CD4-positive, CD25-positive, alpha-beta regulatory T cell (primary cell): ENCODE data around the gene SPHK2. TPM values are rescaled to one million over a fixed set of nuclear protein-coding genes. Genes with fewer than 3 reads are reported as not detected.

ENCODE experiments used
- ATAC-seq, 2 donors: fragments of 150-1000 bp; cut with Tn5 transposase; one replicate each; pipeline ENCODE4 v1.10.0; 2021; ENCODE audit warnings: low read depth in 2 of 2, moderate number of reproducible peaks in 2 of 2, moderate library complexity in 1 of 2
- DNase-seq, 3 donors: peaks; one replicate each; pipeline versions ENCODE4 v3.0.0 to v3.0.0-alpha.2; 2012 to 2022; ENCODE audit warnings: mixed read lengths in 1 of 3
- H3K27ac ChIP-seq: one replicate; pipeline ENCODE4 v1.7.0; 2013; ENCODE audit warnings: mild to moderate bottlenecking, low read length; ENCODE audit not compliant: insufficient read depth, poor library complexity, severe bottlenecking
- H3K27me3 ChIP-seq: one replicate; pipeline ENCODE4 v1.7.0; 2013; ENCODE audit warnings: low read length; ENCODE audit not compliant: control insufficient read depth, insufficient read depth
- H3K36me3 ChIP-seq: one replicate; pipeline ENCODE4 v1.7.0; 2013; ENCODE audit warnings: mild to moderate bottlenecking, low read length, moderate library complexity; ENCODE audit not compliant: control insufficient read depth, insufficient read depth
- H3K4me1 ChIP-seq: 2 replicates; pipeline ENCODE4 v1.7.0; 2013; ENCODE audit warnings: mild to moderate bottlenecking, low read length; ENCODE audit not compliant: insufficient read depth, control insufficient read depth, poor library complexity, severe bottlenecking
- H3K4me3 ChIP-seq: one replicate; pipeline ENCODE4 v1.7.0; 2013; ENCODE audit warnings: low read depth, mild to moderate bottlenecking, low read length, moderate library complexity
- H3K9me3 ChIP-seq, 2 experiments: 1 replicate in 1 of 2; 2 replicates in 1 of 2; pipeline ENCODE4 v1.7.0; 2013; ENCODE audit warnings: low read length in 2 of 2, mild to moderate bottlenecking in 1 of 2, moderate library complexity in 1 of 2; ENCODE audit not compliant: control insufficient read depth in 2 of 2
- H3K27ac Mint-ChIP-seq, 3 donors: one replicate each; pipeline ENCODE4 v1.8.0; 2020 to 2022; ENCODE audit warnings: mild to moderate bottlenecking in 3 of 3, mixed read lengths in 3 of 3, moderate library complexity in 2 of 3
- H3K27me3 Mint-ChIP-seq: one replicate; pipeline ENCODE4 v1.8.0; 2022; ENCODE audit warnings: mild to moderate bottlenecking, mixed read lengths
- H3K36me3 Mint-ChIP-seq: one replicate; pipeline ENCODE4 v1.8.0; 2020; ENCODE audit warnings: mixed read lengths
- H3K4me1 Mint-ChIP-seq, 4 donors: one replicate each; pipeline ENCODE4 v1.8.0; 2020 to 2022; ENCODE audit warnings: mixed read lengths in 4 of 4, mild to moderate bottlenecking in 1 of 4
- H3K4me3 Mint-ChIP-seq, 4 donors: one replicate each; pipeline ENCODE4 v1.8.0; 2020 to 2022; ENCODE audit warnings: mild to moderate bottlenecking in 4 of 4, mixed read lengths in 4 of 4, moderate library complexity in 3 of 4
- H3K9me3 Mint-ChIP-seq, 7 donors: one replicate each; pipeline ENCODE4 v1.8.0; 2020 to 2022; ENCODE audit warnings: mixed read lengths in 7 of 7, mild to moderate bottlenecking in 3 of 7, moderate library complexity in 2 of 7
- polyA plus RNA-seq, 4 donors: library from polyadenylated mRNA; unstranded; fragments of 300-500 nt; fragmentation: Illumina TruSeq; gene quantifications; one replicate each; pipeline ENCODE4 v1.2.3, GENCODE V29; 2021
- total RNA-seq: library from RNA; stranded (reverse); gene quantifications from one replicate; pipeline ENCODE4 v1.2.3, GENCODE V29; 2022

SPHK2 gene
- total and polyA plus RNA-seq, 5 donors from 2014 or later, result 4.8 to 13.0 (median 7.6) TPM

DNA sequence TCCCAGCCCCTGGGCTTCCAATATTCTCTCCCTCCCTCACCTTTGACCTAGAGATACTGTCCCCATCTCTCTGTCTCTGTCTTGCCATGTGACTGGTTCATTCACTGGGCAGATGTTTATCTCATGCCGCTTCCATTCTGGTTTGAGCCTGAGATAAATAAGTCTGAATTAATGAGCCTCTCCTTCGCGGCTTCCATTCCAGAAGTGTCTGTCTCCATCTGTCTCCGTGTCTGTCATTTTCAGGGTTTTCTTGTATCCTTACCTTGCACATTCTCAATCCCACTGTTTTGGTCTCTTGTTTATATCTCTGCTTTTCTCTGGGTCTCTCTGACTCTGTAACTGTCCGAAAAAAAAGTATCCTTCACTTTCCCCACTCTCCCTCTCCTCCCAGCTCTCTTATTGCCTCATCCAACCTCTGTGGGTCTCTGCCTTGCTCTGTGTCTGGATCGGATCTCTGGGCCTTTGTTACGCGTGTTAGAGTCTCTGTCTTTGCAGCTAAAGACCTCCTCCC lies 4.3 kb downstream of the SPHK2 start:
- Mint-ChIP-seq H3K4me3 (peak overlapping the region; percentile 78 to 91 (median 85)), H3K27me3 (no peaks in the 10 kb centered on the region), H3K4me1 (peaks cover 7 to 51% (median 32%) of the 10 kb centered on the region in 4 donors), H3K36me3 (peaks cover 11% of the 10 kb centered on the region), H3K9me3 (no peaks in the 10 kb centered on the region), H3K27ac (peak overlapping the region; percentile 85 to 93 (median 85))
- no peaks in the 10 kb centered on the region for H3K36me3 ChIP-seq
- ATAC-seq (no peak), DNase-seq (no peak)
- H3K27me3 ChIP-seq, result no peaks in the 10 kb centered on the region
- no peaks in the 10 kb centered on the region for H3K9me3 ChIP-seq
- peak overlapping the region; percentile 63 for H3K4me3 ChIP-seq
- H3K4me1 ChIP-seq, result peaks cover 22% of the 10 kb centered on the region
- peak overlapping the region; percentile 70 for H3K27ac ChIP-seq

DNA sequence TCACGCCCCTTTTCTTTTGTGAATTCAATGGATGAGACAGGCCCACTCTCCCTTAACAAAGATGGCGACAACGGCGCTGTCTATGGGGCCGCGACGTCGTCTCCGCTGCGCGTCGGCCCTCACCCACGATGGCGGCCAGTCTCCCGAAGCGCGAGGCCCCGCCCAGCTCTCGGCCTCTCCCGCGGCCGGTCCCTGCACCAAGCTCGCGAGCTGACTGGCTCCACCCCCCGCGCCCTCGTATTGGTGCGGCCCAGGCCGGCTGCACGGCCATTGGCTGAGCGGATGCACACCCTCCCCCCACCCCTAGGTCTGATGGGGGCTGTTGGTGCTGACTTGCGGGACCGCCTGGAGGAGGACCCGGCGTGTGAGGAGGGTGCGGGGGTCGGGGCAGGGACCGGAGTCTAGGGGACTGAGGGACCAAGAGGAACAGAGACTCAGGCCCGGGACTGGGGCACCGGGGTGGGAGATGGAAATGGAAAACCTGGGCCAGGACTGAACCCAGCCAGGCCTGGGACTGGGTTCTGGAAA lies 4.8 kb downstream of the SPHK2 start:
- Histone ChIP-seq H3K4me3 (peak overlapping the region; percentile 63), H3K36me3 (no peaks in the 10 kb centered on the region), H3K27me3 (no peaks in the 10 kb centered on the region), H3K27ac (peak overlapping the region; percentile 70), H3K9me3 (no peaks in the 10 kb centered on the region), H3K4me1 (peaks cover 22% of the 10 kb centered on the region)
- ATAC-seq (peak; percentile 76 to 77), DNase-seq (peak; percentile 88 to 99 (median 88))
- Mint-ChIP-seq H3K27me3 (no peaks in the 10 kb centered on the region), H3K9me3 (no peaks in the 10 kb centered on the region), H3K4me1 (peaks cover 6 to 45% (median 30%) of the 10 kb centered on the region in 4 donors), H3K36me3 (peaks cover 11% of the 10 kb centered on the region), H3K4me3 (peak overlapping the region; percentile 78 to 91 (median 85)), H3K27ac (peak overlapping the region; percentile 85 to 93 (median 85))

- ATAC-seq (no peak), DNase-seq (no peak)
- Histone ChIP-seq H3K27me3 (no peaks in the 10 kb centered on the region), H3K9me3 (no peaks in the 10 kb centered on the region), H3K4me1 (peaks cover 14% of the 10 kb centered on the region), H3K27ac (peak overlapping the region; percentile 70), H3K36me3 (peaks cover 6% of the 10 kb centered on the region), H3K4me3 (no peak overlapping the region)
- Mint-ChIP-seq H3K4me3 (peak overlapping the region; percentile 22 to 91 (median 85)), H3K27ac (peak overlapping the region; percentile 20 to 93 (median 85)), H3K9me3 (no peaks in the 10 kb centered on the region), H3K27me3 (no peaks in the 10 kb centered on the region), H3K4me1 (peaks cover 4 to 38% (median 22%) of the 10 kb centered on the region in 4 donors), H3K36me3 (peaks cover 11% of the 10 kb centered on the region)
Measured at GRCh38 chr19:48624791-48625723, 5.8 kb downstream of the SPHK2 start.

GRCh38 chr19:48625891-48626327 lies 6.6 kb downstream of the SPHK2 start:
- H3K4me3 ChIP-seq, result no peak overlapping the region
- H3K27ac ChIP-seq, result no peak overlapping the region
- Mint-ChIP-seq H3K9me3 (no peaks in the 10 kb centered on the region), H3K36me3 (peaks cover 15% of the 10 kb centered on the region), H3K27me3 (no peaks in the 10 kb centered on the region), H3K27ac (peak overlapping the region in 1 of 3 donors; percentile 30), H3K4me3 (no peak overlapping the region), H3K4me1 (peaks cover 4 to 36% (median 21%) of the 10 kb centered on the region in 4 donors)
- H3K9me3 ChIP-seq, result no peaks in the 10 kb centered on the region
- H3K27me3 ChIP-seq, result no peaks in the 10 kb centered on the region
- no peak for DNase-seq
- peaks cover 15% of the 10 kb centered on the region for H3K36me3 ChIP-seq
- H3K4me1 ChIP-seq, result peaks cover 16% of the 10 kb centered on the region
- no peak for ATAC-seq

DNA sequence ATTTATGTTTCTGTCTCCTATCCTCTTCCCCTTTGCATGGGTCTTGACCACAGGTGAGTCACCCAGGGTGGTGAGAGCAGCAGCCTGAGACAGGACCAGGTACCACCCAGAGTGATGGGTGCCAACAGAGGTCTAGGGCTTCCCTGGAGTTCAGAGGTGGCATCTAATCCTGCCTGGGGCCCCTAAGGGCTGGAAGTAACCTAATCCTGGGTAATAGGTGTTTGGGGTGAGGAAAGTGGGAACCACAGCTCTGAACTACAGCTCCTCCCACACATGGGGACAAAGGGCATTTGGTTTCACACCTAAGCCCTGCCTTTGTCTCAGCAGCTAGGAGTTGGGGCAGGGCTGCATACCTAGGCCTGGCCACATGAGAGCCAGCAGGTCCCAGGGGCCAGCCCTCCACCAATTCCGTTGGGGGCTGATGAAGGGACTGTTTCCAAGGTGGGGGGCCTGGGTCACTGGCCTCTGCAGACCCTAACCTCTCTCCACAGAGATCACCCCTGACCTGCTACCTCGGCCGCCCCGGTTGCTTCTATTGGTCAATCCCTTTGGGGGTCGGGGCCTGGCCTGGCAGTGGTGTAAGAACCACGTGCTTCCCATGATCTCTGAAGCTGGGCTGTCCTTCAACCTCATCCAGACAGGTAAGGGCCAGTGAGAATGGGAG lies 8.0 kb downstream of the SPHK2 start:
- Histone ChIP-seq H3K4me3 (no peak overlapping the region), H3K9me3 (no peaks in the 10 kb centered on the region), H3K27me3 (no peaks in the 10 kb centered on the region), H3K4me1 (peaks cover 20% of the 10 kb centered on the region), H3K36me3 (peaks cover 26% of the 10 kb centered on the region), H3K27ac (no peak overlapping the region)
- ATAC-seq (peak in 1 of 2 donors; percentile 19), DNase-seq (no peak)
- H3K27ac Mint-ChIP-seq, result peak overlapping the region in 1 of 3 donors; percentile 66
- H3K4me3 Mint-ChIP-seq, result no peak overlapping the region
- H3K36me3 Mint-ChIP-seq, result peaks cover 14% of the 10 kb centered on the region
- H3K9me3 Mint-ChIP-seq, result no peaks in the 10 kb centered on the region
- H3K27me3 Mint-ChIP-seq, result no peaks in the 10 kb centered on the region
- H3K4me1 Mint-ChIP-seq, result peaks cover 4 to 40% (median 20%) of the 10 kb centered on the region in 4 donors

GRCh38 chr19:48627865-48628314 lies 8.6 kb downstream of the SPHK2 start:
- H3K4me3 Mint-ChIP-seq, result peak overlapping the region in 1 of 4 donors; percentile 27
- H3K9me3 Mint-ChIP-seq, result no peaks in the 10 kb centered on the region
- H3K36me3 Mint-ChIP-seq, result peaks cover 15% of the 10 kb centered on the region
- H3K27me3 Mint-ChIP-seq, result no peaks in the 10 kb centered on the region
- H3K27ac ChIP-seq, result no peak overlapping the region
- H3K36me3 ChIP-seq, result peaks cover 32% of the 10 kb centered on the region
- H3K4me1 Mint-ChIP-seq, result peaks cover 4 to 41% (median 20%) of the 10 kb centered on the region in 4 donors
- H3K27me3 ChIP-seq, result no peaks in the 10 kb centered on the region
- no peak overlapping the region for H3K27ac Mint-ChIP-seq
- ATAC-seq (no peak), DNase-seq (no peak)
- no peak overlapping the region for H3K4me3 ChIP-seq
- no peaks in the 10 kb centered on the region for H3K9me3 ChIP-seq
- peaks cover 24% of the 10 kb centered on the region for H3K4me1 ChIP-seq

DNA sequence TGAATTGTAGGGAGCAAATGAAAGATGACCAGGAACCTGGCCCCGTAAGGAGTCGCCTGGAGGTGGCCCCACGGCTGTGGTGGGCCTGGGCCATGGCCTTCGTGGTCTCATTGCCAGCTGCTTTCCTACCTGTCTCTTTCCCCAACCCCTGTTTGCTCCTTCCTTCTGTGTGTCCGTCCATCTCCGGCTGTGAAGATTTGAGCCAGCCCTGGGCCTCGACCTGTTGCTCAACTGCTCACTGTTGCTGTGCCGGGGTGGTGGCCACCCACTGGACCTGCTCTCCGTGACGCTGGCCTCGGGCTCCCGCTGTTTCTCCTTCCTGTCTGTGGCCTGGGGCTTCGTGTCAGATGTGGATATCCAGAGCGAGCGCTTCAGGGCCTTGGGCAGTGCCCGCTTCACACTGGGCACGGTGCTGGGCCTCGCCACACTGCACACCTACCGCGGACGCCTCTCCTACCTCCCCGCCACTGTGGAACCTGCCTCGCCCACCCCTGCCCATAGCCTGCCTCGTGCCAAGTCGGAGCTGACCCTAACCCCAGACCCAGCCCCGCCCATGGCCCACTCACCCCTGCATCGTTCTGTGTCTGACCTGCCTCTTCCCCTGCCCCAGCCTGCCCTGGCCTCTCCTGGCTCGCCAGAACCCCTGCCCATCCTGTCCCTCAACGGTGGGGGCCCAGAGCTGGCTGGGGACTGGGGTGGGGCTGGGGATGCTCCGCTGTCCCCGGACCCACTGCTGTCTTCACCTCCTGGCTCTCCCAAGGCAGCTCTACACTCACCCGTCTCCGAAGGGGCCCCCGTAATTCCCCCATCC lies 9.4 kb downstream of the SPHK2 start:
- H3K27me3 ChIP-seq, result no peaks in the 10 kb centered on the region
- H3K4me3 Mint-ChIP-seq, result no peak overlapping the region
- no peak overlapping the region for H3K27ac ChIP-seq
- no peak for DNase-seq
- no peaks in the 10 kb centered on the region for H3K27me3 Mint-ChIP-seq
- H3K4me3 ChIP-seq, result no peak overlapping the region
- H3K4me1 Mint-ChIP-seq, result peaks cover 3 to 43% (median 15%) of the 10 kb centered on the region in 4 donors
- peaks cover 13% of the 10 kb centered on the region for H3K36me3 Mint-ChIP-seq
- no peak for ATAC-seq
- peaks cover 25% of the 10 kb centered on the region for H3K4me1 ChIP-seq
- H3K27ac Mint-ChIP-seq, result no peak overlapping the region
- H3K36me3 ChIP-seq, result peaks cover 38% of the 10 kb centered on the region
- H3K9me3 ChIP-seq, result no peaks in the 10 kb centered on the region
- no peaks in the 10 kb centered on the region for H3K9me3 Mint-ChIP-seq
